Measurements from ENCODE around the gene PPIE. TPM values are rescaled to one million over a fixed set of nuclear protein-coding genes. Genes with fewer than 3 reads are reported as not detected.
A peak's percentile ranks its signal among the peaks of the same experiment; 100 is the strongest.

The PPIE gene
- total and polyA plus RNA-seq, 2 of the 4 experiments (the other 2 are of a cell fraction): 40.9 to 68.1 TPM

DNA sequence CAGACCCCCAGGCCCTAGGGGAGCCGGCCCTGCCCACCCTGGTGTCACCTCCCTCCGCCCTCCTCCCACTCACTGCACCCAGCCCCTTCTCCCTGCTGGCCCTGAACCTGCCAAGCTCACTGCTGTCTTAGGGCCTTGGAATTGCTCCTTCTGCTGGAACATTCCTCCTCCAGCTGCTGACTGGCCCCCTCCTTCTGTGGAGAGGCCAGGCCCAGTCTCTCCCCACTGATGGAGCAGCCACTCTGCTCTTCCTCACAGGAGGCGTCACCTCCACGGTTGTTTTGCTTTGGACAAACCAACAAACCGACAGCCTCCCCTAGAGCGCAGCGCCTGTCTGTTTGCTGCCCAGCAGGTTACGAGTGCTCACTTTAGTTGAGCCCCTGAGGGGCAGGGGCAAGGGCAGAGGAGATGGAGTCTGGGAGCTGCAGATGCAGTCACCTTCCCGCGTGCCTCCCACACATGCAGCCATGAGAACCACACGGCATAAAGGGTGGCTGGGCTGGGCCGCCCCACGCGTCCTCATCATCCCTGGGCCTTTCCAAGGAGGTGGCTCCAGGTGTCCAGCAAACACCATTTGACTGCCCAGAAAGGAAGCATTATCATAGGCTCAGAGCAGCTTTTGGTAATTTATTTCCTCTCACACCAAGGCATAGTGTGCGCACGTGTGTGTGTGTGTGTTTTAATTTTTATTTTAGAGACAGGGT lies 23.0 kb downstream of the PPIE start:
- dilution Hi-C loops (cut with HindIII; ENCODE audit: low sequenced_read_pairs, unreplicated experiment) (no loop called here), intact Hi-C loops (cut with micrococcal nuclease) (loop anchor here (5.0 kb wide), 1 partner anchor 239 kb away; no protein-coding TSS in a partner anchor), in situ Hi-C loops (cut with MboI; ENCODE audit: low sequenced_read_pairs) (no loop called here)
- no peak overlapping the region for H3K14ac ChIP-seq (replicated peaks; ENCODE audit: low read depth, low read length)
- H2AK9ac ChIP-seq (replicated peaks; ENCODE audit: low read depth, low read length, poor library complexity): no peak overlapping the region
- no peak overlapping the region for H3K23ac ChIP-seq (ENCODE audit: low read depth, low read length)
- H3K79me1 ChIP-seq (ENCODE audit: low read depth in 1 of 2, low read length in 2 of 2): no peaks in the 10 kb centered on the region
- POLR2A ChIA-PET (ENCODE audit: unreplicated experiment): no interaction called here
- no peak overlapping the region for H4K5ac ChIP-seq (ENCODE audit: low read depth, low read length)
- H4K91ac ChIP-seq (ENCODE audit: insufficient read depth, low read depth, low read length): no peak overlapping the region
- H3K27ac ChIP-seq (ENCODE audit: insufficient read depth, low read length): no peak overlapping the region
- no peak overlapping the region for H4K8ac ChIP-seq (ENCODE audit: low read depth in 2 of 2, low read length in 2 of 2)
- H2BK15ac ChIP-seq (ENCODE audit: low read depth, low read length): no peak overlapping the region
- 73% methylated on average over 2 of the region's 16 CpGs; no CpG with 5 or more reads in 1 of the 2 experiments for WGBS, 2 experiments (ENCODE audit: extremely low coverage in 2 of 2, insufficient read length in 1 of 2)
- H3K9me1 ChIP-seq (ENCODE audit: insufficient read depth, low read length): 0 out of 2 replicates have a peak, but pooled peaks cover 8% of the 10 kb centered on the region
- no peak overlapping the region for H2BK120ac ChIP-seq (ENCODE audit: low read depth, low read length)
- no peak overlapping the region for H3K56ac ChIP-seq (ENCODE audit: extremely low read depth, insufficient read depth, low read length)
- DNase-seq: no peak
- CTCF ChIA-PET: no interaction called here
- no peak overlapping the region for H3K4ac ChIP-seq (ENCODE audit: low read depth, low read length)
- H3K9ac ChIP-seq (ENCODE audit: low read depth, low read length): no peak overlapping the region
- H3K36me3 ChIP-seq (ENCODE audit: control insufficient read depth, insufficient read depth, low read length): peaks cover 9% of the 10 kb centered on the region; the same call in 1 of the 2 replicates
- TF ChIP-seq MAZ (IDR thresholded peaks at IDR 0.05; ENCODE audit: borderline replicate concordance, low read depth, low read length) (no peak), FOS (IDR thresholded peaks at IDR 0.05; ENCODE audit: low read depth, low read length) (no peak), NFE2L2 (IDR thresholded peaks at IDR 0.05; ENCODE audit: low read depth, low read length) (no peak), RAD21 (IDR thresholded peaks at IDR 0.05; ENCODE audit: low read length) (no peak), RCOR1 (IDR thresholded peaks at IDR 0.05; ENCODE audit: insufficient replicate concordance, low read length) (no peak), RFX5 (IDR thresholded peaks at IDR 0.05; ENCODE audit: low read depth, low read length) (no peak), POLR2A (IDR thresholded peaks at IDR 0.05; ENCODE audit: low read depth, low read length) (no peak), MXI1 (IDR thresholded peaks at IDR 0.05; ENCODE audit: borderline replicate concordance, low read depth, low read length) (no peak), SMC3 (IDR thresholded peaks at IDR 0.05; ENCODE audit: low read depth, low read length) (no peak), MAFK (IDR thresholded peaks at IDR 0.05; ENCODE audit: low read depth, low read length) (no peak)
- TF ChIP-seq, protein P1, sequence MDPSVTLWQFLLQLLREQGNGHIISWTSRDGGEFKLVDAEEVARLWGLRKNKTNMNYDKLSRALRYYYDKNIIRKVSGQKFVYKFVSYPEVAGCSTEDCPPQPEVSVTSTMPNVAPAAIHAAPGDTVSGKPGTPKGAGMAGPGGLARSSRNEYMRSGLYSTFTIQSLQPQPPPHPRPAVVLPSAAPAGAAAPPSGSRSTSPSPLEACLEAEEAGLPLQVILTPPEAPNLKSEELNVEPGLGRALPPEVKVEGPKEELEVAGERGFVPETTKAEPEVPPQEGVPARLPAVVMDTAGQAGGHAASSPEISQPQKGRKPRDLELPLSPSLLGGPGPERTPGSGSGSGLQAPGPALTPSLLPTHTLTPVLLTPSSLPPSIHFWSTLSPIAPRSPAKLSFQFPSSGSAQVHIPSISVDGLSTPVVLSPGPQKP (IDR thresholded peaks at IDR 0.05; ENCODE audit: borderline replicate concordance, low read depth, low read length): no peak
- TF ChIP-seq, protein P2, sequence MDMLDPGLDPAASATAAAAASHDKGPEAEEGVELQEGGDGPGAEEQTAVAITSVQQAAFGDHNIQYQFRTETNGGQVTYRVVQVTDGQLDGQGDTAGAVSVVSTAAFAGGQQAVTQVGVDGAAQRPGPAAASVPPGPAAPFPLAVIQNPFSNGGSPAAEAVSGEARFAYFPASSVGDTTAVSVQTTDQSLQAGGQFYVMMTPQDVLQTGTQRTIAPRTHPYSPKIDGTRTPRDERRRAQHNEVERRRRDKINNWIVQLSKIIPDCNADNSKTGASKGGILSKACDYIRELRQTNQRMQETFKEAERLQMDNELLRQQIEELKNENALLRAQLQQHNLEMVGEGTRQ (IDR thresholded peaks at IDR 0.05; ENCODE audit: low read depth, low read length): no peak
- TF ChIP-seq, protein P3, sequence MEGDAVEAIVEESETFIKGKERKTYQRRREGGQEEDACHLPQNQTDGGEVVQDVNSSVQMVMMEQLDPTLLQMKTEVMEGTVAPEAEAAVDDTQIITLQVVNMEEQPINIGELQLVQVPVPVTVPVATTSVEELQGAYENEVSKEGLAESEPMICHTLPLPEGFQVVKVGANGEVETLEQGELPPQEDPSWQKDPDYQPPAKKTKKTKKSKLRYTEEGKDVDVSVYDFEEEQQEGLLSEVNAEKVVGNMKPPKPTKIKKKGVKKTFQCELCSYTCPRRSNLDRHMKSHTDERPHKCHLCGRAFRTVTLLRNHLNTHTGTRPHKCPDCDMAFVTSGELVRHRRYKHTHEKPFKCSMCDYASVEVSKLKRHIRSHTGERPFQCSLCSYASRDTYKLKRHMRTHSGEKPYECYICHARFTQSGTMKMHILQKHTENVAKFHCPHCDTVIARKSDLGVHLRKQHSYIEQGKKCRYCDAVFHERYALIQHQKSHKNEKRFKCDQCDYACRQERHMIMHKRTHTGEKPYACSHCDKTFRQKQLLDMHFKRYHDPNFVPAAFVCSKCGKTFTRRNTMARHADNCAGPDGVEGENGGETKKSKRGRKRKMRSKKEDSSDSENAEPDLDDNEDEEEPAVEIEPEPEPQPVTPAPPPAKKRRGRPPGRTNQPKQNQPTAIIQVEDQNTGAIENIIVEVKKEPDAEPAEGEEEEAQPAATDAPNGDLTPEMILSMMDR (conservative IDR thresholded peaks at IDR 0.05; ENCODE audit: low read depth, low read length): no peak
- H3K4me2 ChIP-seq (ENCODE audit: low read depth, low read length): no peak overlapping the region
- H2AFZ ChIP-seq (replicated peaks; ENCODE audit: low read length, poor library complexity): no peak overlapping the region
- H3K4me1 ChIP-seq (ENCODE audit: control insufficient read depth, insufficient read depth, low read length): no peaks in the 10 kb centered on the region
- H3K27me3 ChIP-seq (ENCODE audit: control insufficient read depth, insufficient read depth, low read length): no peaks in the 10 kb centered on the region
- peak; percentile 25 for ATAC-seq (ENCODE audit: low read depth)
- no peak overlapping the region for H3K18ac ChIP-seq (ENCODE audit: low read depth, low read length)
- BruUV-seq (replicated peaks): no TSS peak
- no peak overlapping the region for H2BK20ac ChIP-seq (ENCODE audit: low read depth, low read length)
- H3K9me3 ChIP-seq (ENCODE audit: control insufficient read depth, insufficient read depth, low read length): no peaks in the 10 kb centered on the region
- no peak overlapping the region for H2AK5ac ChIP-seq (ENCODE audit: low read depth, low read length)
- H4K20me1 ChIP-seq (ENCODE audit: insufficient read depth, low read length): no peaks in the 10 kb centered on the region
- H3K4me3 ChIP-seq (ENCODE audit: insufficient read depth, low read depth, low read length): no peak overlapping the region
- H2BK5ac ChIP-seq (ENCODE audit: low read depth, low read length, poor library complexity, severe bottlenecking): no peak overlapping the region

Measured in IMR-90 (cell line).